Nephron progenitor cell (in vitro differentiated cells): ENCODE results near the gene DGUOK.
A peak's percentile ranks its signal among the peaks of the same experiment; 100 is the strongest.

ENCODE experiments used
- DNase-seq: peaks from one replicate; pipeline ENCODE4 v3.0.0; 2021
- H3K27ac Mint-ChIP-seq: 2 replicates; pipeline ENCODE4 v1.8.0; 2021; ENCODE audit warnings: mild to moderate bottlenecking, moderate library complexity, mixed read lengths
- H3K27me3 Mint-ChIP-seq: 2 replicates; pipeline ENCODE4 v1.8.0; 2021; ENCODE audit warnings: mild to moderate bottlenecking, low read depth, mixed read lengths; ENCODE audit not compliant: poor library complexity
- H3K36me3 Mint-ChIP-seq: 2 replicates; pipeline ENCODE4 v1.8.0; 2021; ENCODE audit warnings: low read depth, mixed read lengths
- H3K4me1 Mint-ChIP-seq: 2 replicates; pipeline ENCODE4 v1.8.0; 2021; ENCODE audit warnings: mixed read lengths
- H3K4me3 Mint-ChIP-seq: 2 replicates; pipeline ENCODE4 v1.8.0; 2021; ENCODE audit warnings: mild to moderate bottlenecking, moderate library complexity, mixed read lengths
- H3K9me3 Mint-ChIP-seq: 2 replicates; pipeline ENCODE4 v1.8.0; 2021; ENCODE audit warnings: mild to moderate bottlenecking, moderate library complexity, mixed read lengths
- TF ChIP-seq, protein P1 (sequence below): fragments of 200-600 bp; sonication (generic); IDR thresholded peaks from 2 replicates; pipeline ENCODE4 v1.5.0; 2021; ENCODE audit warnings: antibody characterized with exemption

Gene DGUOK

DNA sequence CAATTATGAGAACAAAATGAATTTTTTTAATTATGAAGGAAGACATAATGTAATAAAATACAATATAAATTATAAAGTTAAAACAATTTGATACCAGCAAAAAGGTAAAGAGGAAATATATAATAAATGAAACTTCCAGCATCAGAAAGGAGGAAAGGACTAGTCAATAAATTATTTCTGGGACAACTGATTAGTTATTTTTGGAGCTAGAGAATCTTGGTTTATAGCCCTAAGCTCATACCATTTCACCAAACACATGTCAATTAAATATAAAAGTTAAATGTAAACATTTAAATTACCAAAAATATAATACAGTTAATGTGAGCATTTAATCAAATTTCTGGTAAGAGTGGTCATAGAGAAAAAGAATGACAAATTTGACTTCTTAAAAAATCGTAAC lies 21.7 kb upstream of the DGUOK start:
- Mint-ChIP-seq H3K27ac (no peak overlapping the region), H3K9me3 (no peaks in the 10 kb centered on the region), H3K36me3 (no peaks in the 10 kb centered on the region), H3K4me1 (no peaks in the 10 kb centered on the region), H3K27me3 (peaks cover 12% of the 10 kb centered on the region), H3K4me3 (no peak overlapping the region)
- TF ChIP-seq, protein P1, sequence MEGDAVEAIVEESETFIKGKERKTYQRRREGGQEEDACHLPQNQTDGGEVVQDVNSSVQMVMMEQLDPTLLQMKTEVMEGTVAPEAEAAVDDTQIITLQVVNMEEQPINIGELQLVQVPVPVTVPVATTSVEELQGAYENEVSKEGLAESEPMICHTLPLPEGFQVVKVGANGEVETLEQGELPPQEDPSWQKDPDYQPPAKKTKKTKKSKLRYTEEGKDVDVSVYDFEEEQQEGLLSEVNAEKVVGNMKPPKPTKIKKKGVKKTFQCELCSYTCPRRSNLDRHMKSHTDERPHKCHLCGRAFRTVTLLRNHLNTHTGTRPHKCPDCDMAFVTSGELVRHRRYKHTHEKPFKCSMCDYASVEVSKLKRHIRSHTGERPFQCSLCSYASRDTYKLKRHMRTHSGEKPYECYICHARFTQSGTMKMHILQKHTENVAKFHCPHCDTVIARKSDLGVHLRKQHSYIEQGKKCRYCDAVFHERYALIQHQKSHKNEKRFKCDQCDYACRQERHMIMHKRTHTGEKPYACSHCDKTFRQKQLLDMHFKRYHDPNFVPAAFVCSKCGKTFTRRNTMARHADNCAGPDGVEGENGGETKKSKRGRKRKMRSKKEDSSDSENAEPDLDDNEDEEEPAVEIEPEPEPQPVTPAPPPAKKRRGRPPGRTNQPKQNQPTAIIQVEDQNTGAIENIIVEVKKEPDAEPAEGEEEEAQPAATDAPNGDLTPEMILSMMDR, result no peak
- DNase-seq, result no peak

DNA sequence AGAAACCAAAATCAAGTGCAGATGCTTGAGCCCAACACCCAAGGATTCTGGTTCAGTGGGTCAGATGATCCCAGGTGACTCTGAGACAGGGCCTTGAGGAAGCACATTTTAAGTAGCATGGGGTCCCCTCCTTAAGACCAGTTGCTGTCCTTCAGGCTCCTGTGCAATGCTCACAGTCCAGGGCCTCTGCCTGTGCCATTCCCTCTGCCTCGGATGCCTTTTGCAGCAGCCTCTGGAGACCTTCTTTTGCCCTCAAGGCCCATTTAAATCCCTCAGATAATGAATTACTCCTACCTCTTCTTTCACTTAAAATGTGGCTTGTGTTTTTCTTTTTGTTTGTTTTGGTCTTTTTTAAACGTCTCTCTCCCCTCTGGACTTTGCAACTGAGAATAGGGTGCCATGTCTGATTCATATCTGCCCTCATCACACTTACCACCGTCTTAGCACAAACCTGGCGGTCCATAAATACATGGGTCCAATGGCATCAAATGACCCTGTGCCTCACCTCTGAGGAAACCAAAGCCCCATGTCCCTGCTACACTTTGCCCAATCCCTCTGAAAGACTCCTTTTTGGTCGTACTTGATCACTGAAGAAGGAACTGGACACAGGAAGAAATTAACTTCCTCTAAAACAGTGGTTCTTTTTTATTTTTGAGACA lies 19.7 kb upstream of the DGUOK start:
- no peaks in the 10 kb centered on the region for H3K4me1 Mint-ChIP-seq
- peak overlapping the region; percentile 4 for H3K27ac Mint-ChIP-seq
- TF ChIP-seq, protein P1, result no peak
- no peaks in the 10 kb centered on the region for H3K36me3 Mint-ChIP-seq
- H3K4me3 Mint-ChIP-seq, result no peak overlapping the region
- H3K9me3 Mint-ChIP-seq, result no peaks in the 10 kb centered on the region
- no peak for DNase-seq
- H3K27me3 Mint-ChIP-seq, result peaks cover 7% of the 10 kb centered on the region

- H3K27me3 Mint-ChIP-seq, result peaks cover 7% of the 10 kb centered on the region
- TF ChIP-seq, protein P1, result no peak
- H3K27ac Mint-ChIP-seq, result no peak overlapping the region
- H3K4me3 Mint-ChIP-seq, result no peak overlapping the region
- H3K4me1 Mint-ChIP-seq, result no peaks in the 10 kb centered on the region
- no peak for DNase-seq
- H3K9me3 Mint-ChIP-seq, result no peaks in the 10 kb centered on the region
- H3K36me3 Mint-ChIP-seq, result no peaks in the 10 kb centered on the region
These were observed 18.7 kb upstream of the DGUOK start for GRCh38 chr2:73907840-73908452.

- H3K27me3 Mint-ChIP-seq, result peaks cover 3% of the 10 kb centered on the region
- H3K4me1 Mint-ChIP-seq, result no peaks in the 10 kb centered on the region
- H3K9me3 Mint-ChIP-seq, result no peaks in the 10 kb centered on the region
- no peak overlapping the region for H3K27ac Mint-ChIP-seq
- DNase-seq, result no peak
- TF ChIP-seq, protein P1, result no peak
- H3K4me3 Mint-ChIP-seq, result no peak overlapping the region
- no peaks in the 10 kb centered on the region for H3K36me3 Mint-ChIP-seq
These were observed 17.7 kb upstream of the DGUOK start for GRCh38 chr2:73908689-73909652.

DNA sequence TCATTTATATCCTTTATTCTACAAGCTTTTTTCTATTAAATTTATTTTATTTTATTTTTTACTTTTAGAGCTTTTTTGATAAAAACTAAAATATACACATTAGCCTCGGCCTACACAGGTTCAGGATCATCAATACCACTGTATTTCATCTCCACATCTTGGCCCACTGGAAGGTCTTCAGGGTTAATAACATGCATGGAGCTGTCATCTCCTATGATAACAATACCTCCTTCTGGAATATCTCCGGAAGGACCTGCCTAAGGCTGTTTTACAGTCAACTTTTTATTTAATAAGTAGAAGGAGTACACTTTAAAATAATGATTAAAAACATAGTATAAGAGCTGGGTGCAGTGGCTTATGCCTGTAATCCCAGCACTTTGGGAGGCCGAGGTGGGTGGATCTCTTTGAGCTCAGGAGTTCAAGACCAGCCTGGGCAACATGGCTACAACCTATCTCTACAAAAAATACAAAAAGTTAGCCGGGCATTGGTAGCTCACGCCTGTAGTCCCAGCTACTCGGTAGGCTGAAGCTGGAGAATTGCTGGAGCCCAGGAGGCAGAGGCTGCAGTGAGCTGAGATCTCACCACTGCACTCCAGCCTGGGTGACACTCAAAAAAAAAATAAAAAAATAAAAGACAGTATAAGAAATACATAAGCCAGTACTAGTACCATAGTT lies 15.7 kb upstream of the DGUOK start:
- Mint-ChIP-seq H3K27me3 (peaks cover 6% of the 10 kb centered on the region), H3K36me3 (no peaks in the 10 kb centered on the region), H3K9me3 (no peaks in the 10 kb centered on the region), H3K27ac (no peak overlapping the region), H3K4me1 (no peaks in the 10 kb centered on the region), H3K4me3 (no peak overlapping the region)
- no peak for DNase-seq
- TF ChIP-seq, protein P1, result no peak
